GM18498 (cell line): Measurements from ENCODE around the gene ARIH1.
"Not testable (repeated sequence)": the region's sequence is repeated elsewhere in the genome, so short reads cannot be mapped to it uniquely, and the experiment has no call there.

ENCODE experiments used
- ATAC-seq: cut with Tn5 transposase; IDR thresholded peaks from one replicate; pipeline ENCODE4 v1.9.1; 2021; ENCODE audit warnings: mild to moderate bottlenecking, moderate library complexity; ENCODE audit not compliant: unreplicated experiment

ARIH1 gene

GRCh38 chr15:72473614-72474465, at the start of gene ARIH1:
Gene ARIH1 (plus strand): TSS chr15:72474330. CDS start chr15:72474640, 310 bp downstream.
- peak; percentile 85 for ATAC-seq

DNA sequence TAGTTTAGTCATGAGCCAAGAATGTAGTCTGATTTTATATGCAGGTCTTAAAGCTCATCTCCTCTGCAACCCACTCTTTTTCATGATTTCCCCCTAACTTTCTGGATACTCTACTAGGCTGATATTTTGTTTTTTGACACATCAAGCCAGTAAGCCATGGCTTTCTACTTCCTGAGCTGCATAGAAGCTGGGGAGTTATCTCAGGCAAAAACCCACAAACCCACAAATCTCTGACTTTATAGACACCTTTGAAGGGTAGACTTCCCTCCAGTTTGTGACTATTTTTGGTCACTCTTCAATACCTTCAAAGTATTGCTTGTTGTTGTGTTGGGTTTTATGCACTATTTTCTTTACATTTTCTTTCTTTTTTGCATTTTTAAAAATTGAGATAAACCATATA, 47.4 kb upstream of the ARIH1 start:
- ATAC-seq, result no peak

GRCh38 chr15:72437650-72438316, 36.3 kb upstream of the ARIH1 start:
- ATAC-seq, result no peak

DNA sequence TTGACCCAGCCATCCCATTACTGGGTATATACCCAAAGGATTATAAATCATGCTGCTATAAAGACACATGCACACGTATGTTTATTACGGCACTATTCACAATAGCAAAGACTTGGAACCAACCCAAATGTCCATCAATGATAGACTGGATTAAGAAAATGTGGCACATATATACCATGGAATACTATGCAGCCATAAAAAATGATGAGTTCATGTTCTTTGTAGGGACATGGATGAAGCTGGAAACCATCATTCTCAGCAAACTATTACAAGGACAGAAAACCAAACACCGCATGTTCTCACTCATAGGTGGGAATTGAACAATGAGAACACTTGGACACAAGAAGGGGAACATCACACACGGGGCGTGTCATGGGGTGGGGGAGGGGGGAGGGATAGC, 31.3 kb upstream of the ARIH1 start:
- ATAC-seq, result not testable (repeated sequence)

GRCh38 chr15:72445426-72445825, 28.7 kb upstream of the ARIH1 start:
- no peak for ATAC-seq

DNA sequence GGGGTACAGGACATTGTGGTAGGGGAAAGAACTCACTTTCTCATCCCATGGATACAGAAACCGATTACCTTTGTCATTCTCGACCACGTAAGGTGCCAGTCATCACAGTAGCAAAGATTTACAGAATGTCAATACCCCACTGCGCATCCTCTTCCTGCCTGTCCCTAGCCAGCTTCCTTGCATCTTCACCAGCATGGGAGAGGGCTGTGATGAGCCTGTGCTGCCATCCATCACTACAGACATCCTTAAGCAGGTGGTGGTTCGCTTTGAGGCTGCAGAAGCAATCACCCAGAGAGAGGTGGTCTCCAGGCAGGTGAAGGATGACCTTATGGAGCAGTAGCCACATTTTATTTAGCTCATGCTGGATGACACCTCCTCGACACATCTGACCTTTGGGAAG, 23.3 kb upstream of the ARIH1 start:
- ATAC-seq, result no peak

GRCh38 chr15:72451224-72451623, 22.9 kb upstream of the ARIH1 start:
- no peak for ATAC-seq

DNA sequence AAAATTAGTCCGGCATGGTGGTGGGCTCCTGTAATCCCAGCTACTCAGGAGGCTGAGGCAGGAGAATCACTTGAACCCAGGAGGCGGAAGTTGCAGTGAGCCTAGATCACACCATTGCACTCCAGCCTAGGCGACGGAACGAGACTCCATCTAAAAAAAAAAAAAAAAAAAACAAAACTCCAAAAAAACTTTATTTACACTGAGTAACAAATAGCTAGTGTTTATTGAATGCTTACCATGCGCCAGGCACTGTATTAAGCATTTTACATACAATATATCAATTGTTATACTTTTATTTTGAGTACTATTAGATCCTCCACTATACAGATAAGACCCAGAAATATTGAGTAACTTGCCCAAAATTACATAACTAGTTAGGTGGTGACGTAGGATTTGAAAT, 17.4 kb upstream of the ARIH1 start:
- ATAC-seq, result no peak

GRCh38 chr15:72460402-72460801, 13.7 kb upstream of the ARIH1 start:
- ATAC-seq, result no peak

DNA sequence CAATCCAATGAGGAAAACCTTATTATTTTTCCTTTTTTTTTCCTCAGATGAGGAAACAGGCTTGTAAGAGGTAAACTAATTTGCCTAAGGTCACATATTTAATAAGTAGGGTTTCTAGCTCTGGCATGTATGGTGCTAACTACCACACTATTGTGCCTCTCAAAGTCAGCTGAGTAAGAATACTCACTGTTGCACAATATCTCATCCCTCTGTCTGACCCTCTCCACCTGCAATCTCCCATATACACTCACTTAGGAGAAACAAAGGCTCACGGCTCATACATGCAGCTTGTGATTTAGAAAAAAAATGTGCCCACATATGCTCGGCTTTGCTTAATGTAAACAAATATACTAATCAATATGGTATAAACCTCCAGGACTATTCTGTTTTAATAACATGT, 10.4 kb upstream of the ARIH1 start:
- no peak for ATAC-seq

DNA sequence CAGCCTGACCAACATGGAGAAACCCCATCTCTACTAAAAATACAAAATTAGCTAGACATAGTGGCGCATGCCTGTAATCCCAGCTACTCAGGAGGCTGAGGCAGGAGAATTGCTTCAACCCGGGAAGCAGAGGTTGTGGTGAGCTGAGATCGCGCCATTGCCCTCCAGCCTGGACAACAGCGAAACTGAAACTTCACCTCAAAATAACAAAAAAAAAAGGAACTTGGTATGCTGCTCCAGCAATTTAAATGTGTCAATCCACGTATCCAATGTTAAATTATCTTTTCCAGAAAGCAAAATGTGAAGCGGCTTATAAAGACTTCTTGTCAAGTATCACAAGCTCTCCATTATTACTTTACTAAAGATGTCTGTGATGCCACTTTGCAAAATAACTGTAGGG, 9.9 kb upstream of the ARIH1 start:
- ATAC-seq, result no peak

DNA sequence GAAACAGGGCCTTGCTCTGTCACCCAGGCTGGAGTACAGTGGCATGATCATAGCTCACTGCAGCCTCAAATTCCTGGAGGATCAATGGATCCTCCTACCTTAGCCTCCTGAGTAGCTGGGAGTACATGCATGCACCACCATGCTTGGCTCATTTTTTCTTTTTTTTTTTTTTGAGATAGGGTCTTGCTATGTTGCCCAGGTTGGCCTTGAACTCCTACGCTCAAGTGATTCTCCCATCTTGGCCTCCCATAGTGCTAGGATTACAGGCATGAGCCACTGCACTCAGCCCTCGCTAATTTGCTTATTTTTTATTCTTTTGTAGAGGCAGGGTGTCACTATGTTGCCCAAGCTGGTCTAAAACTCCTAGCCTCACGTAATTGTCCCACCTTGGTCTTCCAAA, 6.0 kb upstream of the ARIH1 start:
- no peak for ATAC-seq

DNA sequence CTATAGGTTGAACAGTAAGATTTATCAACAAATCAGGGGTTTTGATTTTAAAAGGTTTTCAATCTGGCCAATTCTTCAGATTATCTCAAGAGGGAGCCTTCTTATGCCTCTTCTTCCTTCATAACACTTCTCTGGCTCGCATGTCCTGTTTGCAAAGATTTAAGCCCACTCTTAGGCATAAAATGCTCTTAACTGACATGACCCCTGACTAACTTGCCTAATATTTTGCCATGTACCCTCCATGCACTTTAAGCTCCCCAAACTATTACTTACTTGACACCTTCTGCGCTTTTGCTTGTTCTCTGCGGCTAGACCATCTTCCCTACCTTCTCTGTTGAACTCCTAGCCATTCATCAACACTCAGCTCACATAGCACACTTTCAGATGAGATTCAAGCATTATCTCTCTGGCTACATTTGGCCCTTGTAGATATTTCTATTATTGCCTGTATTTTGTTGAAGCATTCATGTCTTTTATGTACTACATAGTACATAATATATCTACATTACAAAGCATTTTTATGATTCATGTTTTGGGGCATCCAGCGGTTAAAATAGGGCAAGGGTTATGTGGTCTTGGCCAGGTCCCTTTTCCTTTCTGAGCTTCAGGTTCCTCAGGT, 1.0 kb upstream of the ARIH1 start:
- no peak for ATAC-seq

- peak; percentile 7 for ATAC-seq
Observed at GRCh38 chr15:72474466-72474911, 359 bp downstream of the ARIH1 start.

DNA sequence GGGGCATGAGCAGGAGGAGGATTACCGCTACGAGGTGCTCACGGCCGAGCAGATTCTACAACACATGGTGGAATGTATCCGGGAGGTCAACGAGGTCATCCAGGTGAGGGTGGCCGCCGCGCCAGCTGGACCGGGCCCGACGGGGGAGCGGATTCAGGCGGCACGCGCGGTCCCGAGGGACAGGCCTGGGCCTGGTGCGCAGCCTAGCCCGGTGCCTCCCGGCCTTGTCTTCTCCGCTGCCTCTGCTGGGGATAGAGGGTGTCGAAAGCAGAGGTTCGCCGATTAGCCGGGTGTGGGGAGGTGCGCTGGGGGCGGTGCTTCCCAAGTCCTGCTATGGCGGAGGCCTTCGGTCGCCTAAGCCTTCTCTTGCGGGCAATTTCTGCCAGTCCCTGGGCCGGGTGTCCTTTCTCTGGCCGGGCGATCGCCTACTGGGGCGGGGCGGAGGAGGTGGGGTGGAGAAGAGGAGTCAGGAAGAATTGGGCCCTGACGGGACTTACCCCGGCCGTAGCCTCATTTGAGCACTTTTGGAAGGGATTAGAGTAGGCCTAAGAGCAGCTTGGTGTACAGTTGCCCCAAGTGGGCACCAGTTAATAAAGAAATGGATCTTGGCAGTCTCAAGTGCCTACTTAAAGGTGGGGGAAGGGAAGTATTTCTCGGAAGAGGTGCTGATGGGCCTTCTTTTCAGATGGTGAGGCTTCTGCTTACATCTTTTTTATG, 940 bp downstream of the ARIH1 start:
- peak; percentile 40 for ATAC-seq

- no peak for ATAC-seq
Observed at GRCh38 chr15:72475674-72476073, 1.5 kb downstream of the ARIH1 start.

- ATAC-seq, result not testable (repeated sequence)
Observed at GRCh38 chr15:72476330-72476729, 2.2 kb downstream of the ARIH1 start.

DNA sequence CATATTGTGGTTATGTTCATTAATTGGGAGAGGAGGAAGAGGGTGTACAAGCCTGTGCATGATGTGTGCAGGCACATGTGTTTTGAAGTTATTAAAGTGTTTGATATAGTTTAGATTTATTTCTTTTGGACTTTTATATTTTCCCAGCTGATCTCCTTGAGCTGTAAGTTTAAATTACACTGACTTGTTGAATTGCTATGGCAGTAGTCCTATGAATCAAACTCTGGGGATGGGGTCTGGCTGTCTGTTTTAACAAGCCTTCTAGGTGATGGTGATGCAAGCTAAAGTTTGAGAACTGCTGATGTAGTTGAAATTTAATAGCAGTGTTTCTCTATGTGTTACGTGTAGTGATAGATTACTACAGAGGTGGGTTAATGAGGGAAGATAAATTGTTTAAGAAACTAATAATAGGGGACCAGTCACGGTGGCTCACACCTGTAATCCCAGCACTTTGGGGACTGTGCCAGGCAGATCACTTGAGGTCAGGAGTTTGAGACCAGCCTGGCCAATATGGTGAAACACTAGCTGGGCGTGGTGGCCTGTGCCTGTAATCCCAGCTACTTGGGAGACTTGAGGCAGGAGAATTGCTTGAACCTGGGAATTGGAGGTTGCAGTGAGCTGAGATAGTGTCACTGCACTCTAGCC, 7.0 kb downstream of the ARIH1 start:
- ATAC-seq, result no peak

DNA sequence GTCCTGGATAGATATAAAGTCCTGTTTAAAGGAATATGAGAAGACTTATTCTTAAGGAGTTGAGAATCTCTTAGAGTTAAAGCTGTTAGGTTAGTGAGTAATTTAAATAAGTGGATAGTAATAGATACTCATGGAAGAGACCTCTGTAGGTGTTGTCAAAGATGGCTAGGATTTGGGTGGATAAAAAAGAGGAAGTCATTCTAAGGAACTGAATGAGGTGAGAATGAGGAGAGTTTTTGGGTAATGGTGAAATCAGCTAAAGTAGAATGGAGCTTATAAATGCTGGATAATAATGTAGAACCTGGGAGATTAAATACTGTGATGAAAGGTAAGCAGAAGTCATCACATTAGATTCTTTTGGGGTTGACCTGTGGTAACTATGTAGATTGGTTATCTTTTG, 8.1 kb downstream of the ARIH1 start:
- ATAC-seq, result no peak

DNA sequence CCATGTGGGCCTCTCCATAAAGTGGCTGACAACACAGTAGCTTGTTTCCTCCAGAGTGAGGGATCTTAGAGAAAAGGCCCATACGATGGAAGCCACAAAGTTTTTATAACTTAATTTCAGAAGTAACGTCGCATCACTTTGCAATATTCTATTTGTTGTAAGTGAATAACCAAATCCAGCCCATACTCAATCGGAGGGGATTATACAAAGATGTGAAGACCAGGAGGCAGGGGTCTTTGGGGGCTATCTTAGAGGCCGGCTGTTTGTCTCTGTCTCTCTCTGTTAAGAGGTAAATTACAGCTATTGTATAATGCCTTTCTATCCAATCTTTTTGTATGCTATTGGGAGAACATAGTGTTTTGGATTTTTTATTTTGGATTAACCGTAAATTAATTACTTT, 9.1 kb downstream of the ARIH1 start:
- no peak for ATAC-seq

GRCh38 chr15:72486144-72486543, 12.0 kb downstream of the ARIH1 start:
- ATAC-seq, result no peak
